ENCODE results near the gene KLHL28.

The KLHL28 gene

GRCh38 chr14:44941591-44941990 is 20.2 kb downstream of the KLHL28 start:
- TF ChIP-seq CTCF (IDR thresholded peaks at IDR 0.05) = no peak
- no peak for DNase-seq
- no peak overlapping the region for H3K27ac ChIP-seq
- intact Hi-C loops (cut with DNase I; ENCODE audit: low total_unique reads) = no loop called here
- H3K4me3 ChIP-seq = no peak overlapping the region
- H3K4me1 ChIP-seq = peaks cover 0 to 11% (median 1%) of the 10 kb centered on the region in 4 donors
- no peaks in the 10 kb centered on the region for H3K9me3 ChIP-seq
- H3K27me3 ChIP-seq = no peaks in the 10 kb centered on the region
- peaks cover 34 to 54% (median 50%) of the 10 kb centered on the region in 3 donors for H3K36me3 ChIP-seq

GRCh38 chr14:44940944-44941343 is 20.8 kb downstream of the KLHL28 start:
- H3K27me3 ChIP-seq = no peaks in the 10 kb centered on the region
- H3K4me3 ChIP-seq = no peak overlapping the region
- H3K36me3 ChIP-seq = peaks cover 34 to 51% (median 50%) of the 10 kb centered on the region in 3 donors
- no peak for DNase-seq
- no peak for TF ChIP-seq CTCF (IDR thresholded peaks at IDR 0.05)
- H3K4me1 ChIP-seq = peaks cover 0 to 11% (median 1%) of the 10 kb centered on the region in 4 donors
- no peaks in the 10 kb centered on the region for H3K9me3 ChIP-seq
- H3K27ac ChIP-seq = no peak overlapping the region
- intact Hi-C loops (cut with DNase I; ENCODE audit: low total_unique reads) = no loop called here

GRCh38 chr14:44940211-44940610 is 21.5 kb downstream of the KLHL28 start:
- intact Hi-C loops (cut with DNase I; ENCODE audit: low total_unique reads) = no loop called here
- no peak for DNase-seq
- Histone ChIP-seq H3K4me1 (peaks cover 0 to 11% (median 1%) of the 10 kb centered on the region in 4 donors), H3K27ac (no peak overlapping the region), H3K36me3 (peaks cover 29 to 47% (median 44%) of the 10 kb centered on the region in 3 donors), H3K4me3 (no peak overlapping the region), H3K27me3 (no peaks in the 10 kb centered on the region), H3K9me3 (no peaks in the 10 kb centered on the region)
- TF ChIP-seq CTCF (IDR thresholded peaks at IDR 0.05) = no peak

GRCh38 chr14:44937547-44937946 is 24.2 kb downstream of the KLHL28 start:
- no peak for DNase-seq
- Histone ChIP-seq H3K27ac (no peak overlapping the region), H3K4me1 (peaks cover 0 to 10% (median 1%) of the 10 kb centered on the region in 4 donors), H3K9me3 (no peaks in the 10 kb centered on the region), H3K27me3 (no peaks in the 10 kb centered on the region), H3K36me3 (peaks cover 8 to 39% (median 33%) of the 10 kb centered on the region in 3 donors), H3K4me3 (no peak overlapping the region)
- intact Hi-C loops (cut with DNase I; ENCODE audit: low total_unique reads) = no loop called here
- no peak for TF ChIP-seq CTCF (IDR thresholded peaks at IDR 0.05)

- no peak overlapping the region for H3K4me3 ChIP-seq
- no peak for TF ChIP-seq CTCF (IDR thresholded peaks at IDR 0.05)
- no peak for DNase-seq
- no peak overlapping the region for H3K27ac ChIP-seq
- intact Hi-C loops (cut with DNase I; ENCODE audit: low total_unique reads) = no loop called here
- no peaks in the 10 kb centered on the region for H3K27me3 ChIP-seq
- H3K9me3 ChIP-seq = no peaks in the 10 kb centered on the region
- no peaks in the 10 kb centered on the region for H3K4me1 ChIP-seq
- peaks cover 5 to 30% (median 27%) of the 10 kb centered on the region in 3 donors for H3K36me3 ChIP-seq
These were observed 26.6 kb downstream of the KLHL28 start for GRCh38 chr14:44935155-44935554.

- intact Hi-C loops (cut with DNase I; ENCODE audit: low total_unique reads) = no loop called here
- peaks cover 0 to 14% (median 2%) of the 10 kb centered on the region in 3 donors for H3K36me3 ChIP-seq
- TF ChIP-seq CTCF (IDR thresholded peaks at IDR 0.05) = no peak
These were observed 33.0 kb downstream of the KLHL28 start for GRCh38 chr14:44928793-44929192.

More at GRCh38 chr14:44928793-44929192, 33.0 kb downstream of the KLHL28 start:
- Histone ChIP-seq H3K27ac (no peak overlapping the region), H3K4me1 (no peaks in the 10 kb centered on the region), H3K27me3 (no peaks in the 10 kb centered on the region), H3K4me3 (no peak overlapping the region), H3K9me3 (no peaks in the 10 kb centered on the region)
- no peak for DNase-seq
